GM12878 (cell line): ENCODE data around the gene ME2. TPM values are rescaled to one million over a fixed set of nuclear protein-coding genes. Genes with fewer than 3 reads are reported as not detected.

ENCODE experiments used
- CBX3 ChIP-seq: fragments of 200-600 bp; sonication (generic); IDR thresholded peaks from 2 replicates; pipeline ENCODE4 v1.6.1; 2016; ENCODE audit warnings: low read depth, borderline replicate concordance
- HDAC2 ChIP-seq: fragments of 200-600 bp; sonication (generic); IDR thresholded peaks from 2 replicates; pipeline ENCODE4 v1.6.1; 2017
- HDAC6 ChIP-seq: fragments of 200-600 bp; sonication (generic); IDR thresholded peaks from one replicate; pipeline ENCODE4 v1.8.0; 2017; ENCODE audit warnings: antibody characterized with exemption; ENCODE audit not compliant: unreplicated experiment
- IKZF2 ChIP-seq, 2 experiments: fragments of 450-650 bp; IDR thresholded peaks; 2 replicates each; pipeline ENCODE4 v1.6.1; 2017; ENCODE audit warnings: mild to moderate bottlenecking in 2 of 2, moderate library complexity in 2 of 2
- MTA3 ChIP-seq: IDR thresholded peaks from 2 replicates; pipeline ENCODE4 v1.6.1; 2012; ENCODE audit warnings: low read length, inconsistent platforms, borderline replicate concordance
- POU2F2 ChIP-seq: IDR thresholded peaks from 3 replicates; pipeline ENCODE4 v1.6.1; 2011; ENCODE audit warnings: low read depth, mild to moderate bottlenecking, low read length, borderline replicate concordance
- RFX5 ChIP-seq: IDR thresholded peaks from 2 replicates; pipeline ENCODE4 v1.6.1; 2011; ENCODE audit warnings: low read depth, low read length, improper control_type of control experiment
- YBX1 ChIP-seq: fragments of 450-650 bp; IDR thresholded peaks from 2 replicates; pipeline ENCODE4 v1.6.1; 2016; ENCODE audit warnings: antibody characterized with exemption
- YY1 ChIP-seq: IDR thresholded peaks from 2 replicates; pipeline ENCODE4 v1.6.1; 2011; ENCODE audit warnings: low read depth, mild to moderate bottlenecking, low read length
- polyA plus RNA-seq, 11 experiments: library from polyadenylated mRNA; depleted of rRNA in 4 of 11; unstranded in 6 of 11; stranded (reverse) in 5 of 11; fragments of >200 nt; fragmentation: Nextera tagmentation in 4 of 11; fragmentation: Illumina TruSeq in 1 of 11; extraction: Ambion mirVana in 4 of 11; extraction: Trizol in 1 of 11; gene quantifications; 1 replicate in 1 of 11; 2 replicates in 10 of 11; pipeline versions ENCODE4 v1.2.1 to v1.2.3, GENCODE V29; 2011 to 2016; ENCODE audit warnings: inconsistent platforms in 2 of 11, missing spikeins in 2 of 11, low read depth in 1 of 11
- total RNA-seq, 4 experiments: library from RNA; depleted of rRNA in 3 of 4; stranded (reverse); fragments of >200 nt in 3 of 4; fragmentation: Illumina TruSeq in 1 of 4; extraction: Trizol in 1 of 4; gene quantifications; 2 replicates each; pipeline versions ENCODE4 v1.2.1 to v1.2.3, GENCODE V29; 2013 to 2021
- TF ChIP-seq, protein P1 (sequence below): fragments of 450-650 bp; IDR thresholded peaks from 2 replicates; pipeline ENCODE4 v1.6.1; 2017; ENCODE audit warnings: mild to moderate bottlenecking, moderate library complexity
- TF ChIP-seq, protein P2 (sequence below): IDR thresholded peaks from 2 replicates; pipeline ENCODE4 v1.6.1; 2011; ENCODE audit warnings: low read depth, mild to moderate bottlenecking, low read length, moderate library complexity, borderline replicate concordance; ENCODE audit errors: extremely low read depth
- TF ChIP-seq, protein P3 (sequence below): fragments of 450-650 bp; IDR thresholded peaks from 2 replicates; pipeline ENCODE4 v1.6.1; 2017; ENCODE audit warnings: mild to moderate bottlenecking
- TF ChIP-seq, protein P4 (sequence below): fragments of 450-650 bp; IDR thresholded peaks from 2 replicates; pipeline ENCODE4 v1.6.1; 2017; ENCODE audit warnings: antibody characterized with exemption, mild to moderate bottlenecking, moderate library complexity
- TF ChIP-seq, protein P5 (sequence below): fragments of 150-350 bp; IDR thresholded peaks from 2 replicates; pipeline ENCODE4 v1.6.1; 2016; ENCODE audit warnings: low read depth, low read length

Gene ME2
- total and polyA plus RNA-seq, 10 of the 15 experiments (the other 5 are each of a cell fraction or from before 2014, with no cell fraction given): 41.3 to 155 (median 133) TPM

DNA sequence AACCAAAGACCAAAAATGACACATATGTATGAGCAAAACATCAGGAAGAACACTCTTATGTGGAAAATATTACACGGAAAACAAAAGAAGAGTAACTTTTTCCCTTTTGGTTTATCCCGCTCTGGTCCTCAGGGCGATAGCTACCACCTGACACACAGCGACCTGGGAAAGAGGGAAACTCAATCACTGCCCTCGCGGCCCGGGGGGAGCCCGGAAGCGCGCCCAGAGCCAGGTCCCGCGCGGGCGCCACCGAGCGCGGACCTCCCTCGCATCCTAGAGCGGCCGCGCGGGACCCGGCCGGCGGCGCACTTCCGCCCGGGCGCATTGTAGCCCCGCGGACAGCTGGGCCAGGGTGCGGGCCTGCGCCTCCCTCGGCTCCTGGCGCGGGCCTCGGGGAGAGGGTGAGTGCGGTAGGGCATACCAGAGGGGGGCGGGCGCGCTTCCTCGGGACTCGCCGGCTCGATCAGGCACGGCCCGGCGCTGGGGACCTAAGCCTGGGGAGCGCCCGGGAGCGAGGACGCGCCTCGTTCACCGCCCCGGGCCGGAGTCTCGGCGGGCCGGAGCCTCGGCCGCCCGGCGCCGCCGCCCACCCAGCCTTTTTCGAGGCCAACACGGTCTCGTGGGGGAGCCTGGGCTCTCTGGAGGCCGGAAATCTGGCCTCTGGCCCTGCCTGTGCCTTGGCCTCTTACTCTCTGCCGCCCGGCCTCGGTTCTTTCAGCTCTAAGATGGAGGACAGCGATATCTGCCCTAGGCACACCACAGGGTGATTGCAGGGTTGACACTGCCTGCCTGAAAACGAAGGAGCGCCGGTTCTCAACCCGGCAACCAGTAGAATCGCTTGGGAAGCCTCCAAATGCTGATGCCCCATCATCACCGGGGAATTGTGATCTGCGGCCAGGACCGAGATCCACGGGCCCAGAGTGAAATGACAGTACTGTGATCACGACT is 89.1 kb downstream of the ME2 start, which contains the start of gene ELAC1 (continued):
- TF ChIP-seq, protein P1, sequence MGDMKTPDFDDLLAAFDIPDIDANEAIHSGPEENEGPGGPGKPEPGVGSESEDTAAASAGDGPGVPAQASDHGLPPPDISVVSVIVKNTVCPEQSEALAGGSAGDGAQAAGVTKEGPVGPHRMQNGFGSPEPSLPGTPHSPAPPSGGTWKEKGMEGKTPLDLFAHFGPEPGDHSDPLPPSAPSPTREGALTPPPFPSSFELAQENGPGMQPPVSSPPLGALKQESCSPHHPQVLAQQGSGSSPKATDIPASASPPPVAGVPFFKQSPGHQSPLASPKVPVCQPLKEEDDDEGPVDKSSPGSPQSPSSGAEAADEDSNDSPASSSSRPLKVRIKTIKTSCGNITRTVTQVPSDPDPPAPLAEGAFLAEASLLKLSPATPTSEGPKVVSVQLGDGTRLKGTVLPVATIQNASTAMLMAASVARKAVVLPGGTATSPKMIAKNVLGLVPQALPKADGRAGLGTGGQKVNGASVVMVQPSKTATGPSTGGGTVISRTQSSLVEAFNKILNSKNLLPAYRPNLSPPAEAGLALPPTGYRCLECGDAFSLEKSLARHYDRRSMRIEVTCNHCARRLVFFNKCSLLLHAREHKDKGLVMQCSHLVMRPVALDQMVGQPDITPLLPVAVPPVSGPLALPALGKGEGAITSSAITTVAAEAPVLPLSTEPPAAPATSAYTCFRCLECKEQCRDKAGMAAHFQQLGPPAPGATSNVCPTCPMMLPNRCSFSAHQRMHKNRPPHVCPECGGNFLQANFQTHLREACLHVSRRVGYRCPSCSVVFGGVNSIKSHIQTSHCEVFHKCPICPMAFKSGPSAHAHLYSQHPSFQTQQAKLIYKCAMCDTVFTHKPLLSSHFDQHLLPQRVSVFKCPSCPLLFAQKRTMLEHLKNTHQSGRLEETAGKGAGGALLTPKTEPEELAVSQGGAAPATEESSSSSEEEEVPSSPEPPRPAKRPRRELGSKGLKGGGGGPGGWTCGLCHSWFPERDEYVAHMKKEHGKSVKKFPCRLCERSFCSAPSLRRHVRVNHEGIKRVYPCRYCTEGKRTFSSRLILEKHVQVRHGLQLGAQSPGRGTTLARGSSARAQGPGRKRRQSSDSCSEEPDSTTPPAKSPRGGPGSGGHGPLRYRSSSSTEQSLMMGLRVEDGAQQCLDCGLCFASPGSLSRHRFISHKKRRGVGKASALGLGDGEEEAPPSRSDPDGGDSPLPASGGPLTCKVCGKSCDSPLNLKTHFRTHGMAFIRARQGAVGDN: peak; percentile 82
- TF ChIP-seq, protein P2, sequence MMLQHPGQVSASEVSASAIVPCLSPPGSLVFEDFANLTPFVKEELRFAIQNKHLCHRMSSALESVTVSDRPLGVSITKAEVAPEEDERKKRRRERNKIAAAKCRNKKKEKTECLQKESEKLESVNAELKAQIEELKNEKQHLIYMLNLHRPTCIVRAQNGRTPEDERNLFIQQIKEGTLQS: no peak
- TF ChIP-seq RFX5 (no peak), POU2F2 (peak; percentile 76; the same call in 2 of the 3 replicates), IKZF2 (IDR thresholded peaks at IDR 0.05) (peak; percentile 36 to 41; a peak in 1 of 4 replicates), YBX1 (no peak), YY1 (peak; percentile 77), CBX3 (no peak), HDAC2 (no peak), MTA3 (no peak), HDAC6 (peak; percentile 53)
- TF ChIP-seq, protein P3, sequence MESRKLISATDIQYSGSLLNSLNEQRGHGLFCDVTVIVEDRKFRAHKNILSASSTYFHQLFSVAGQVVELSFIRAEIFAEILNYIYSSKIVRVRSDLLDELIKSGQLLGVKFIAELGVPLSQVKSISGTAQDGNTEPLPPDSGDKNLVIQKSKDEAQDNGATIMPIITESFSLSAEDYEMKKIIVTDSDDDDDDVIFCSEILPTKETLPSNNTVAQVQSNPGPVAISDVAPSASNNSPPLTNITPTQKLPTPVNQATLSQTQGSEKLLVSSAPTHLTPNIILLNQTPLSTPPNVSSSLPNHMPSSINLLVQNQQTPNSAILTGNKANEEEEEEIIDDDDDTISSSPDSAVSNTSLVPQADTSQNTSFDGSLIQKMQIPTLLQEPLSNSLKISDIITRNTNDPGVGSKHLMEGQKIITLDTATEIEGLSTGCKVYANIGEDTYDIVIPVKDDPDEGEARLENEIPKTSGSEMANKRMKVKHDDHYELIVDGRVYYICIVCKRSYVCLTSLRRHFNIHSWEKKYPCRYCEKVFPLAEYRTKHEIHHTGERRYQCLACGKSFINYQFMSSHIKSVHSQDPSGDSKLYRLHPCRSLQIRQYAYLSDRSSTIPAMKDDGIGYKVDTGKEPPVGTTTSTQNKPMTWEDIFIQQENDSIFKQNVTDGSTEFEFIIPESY: no peak
- TF ChIP-seq, protein P4, sequence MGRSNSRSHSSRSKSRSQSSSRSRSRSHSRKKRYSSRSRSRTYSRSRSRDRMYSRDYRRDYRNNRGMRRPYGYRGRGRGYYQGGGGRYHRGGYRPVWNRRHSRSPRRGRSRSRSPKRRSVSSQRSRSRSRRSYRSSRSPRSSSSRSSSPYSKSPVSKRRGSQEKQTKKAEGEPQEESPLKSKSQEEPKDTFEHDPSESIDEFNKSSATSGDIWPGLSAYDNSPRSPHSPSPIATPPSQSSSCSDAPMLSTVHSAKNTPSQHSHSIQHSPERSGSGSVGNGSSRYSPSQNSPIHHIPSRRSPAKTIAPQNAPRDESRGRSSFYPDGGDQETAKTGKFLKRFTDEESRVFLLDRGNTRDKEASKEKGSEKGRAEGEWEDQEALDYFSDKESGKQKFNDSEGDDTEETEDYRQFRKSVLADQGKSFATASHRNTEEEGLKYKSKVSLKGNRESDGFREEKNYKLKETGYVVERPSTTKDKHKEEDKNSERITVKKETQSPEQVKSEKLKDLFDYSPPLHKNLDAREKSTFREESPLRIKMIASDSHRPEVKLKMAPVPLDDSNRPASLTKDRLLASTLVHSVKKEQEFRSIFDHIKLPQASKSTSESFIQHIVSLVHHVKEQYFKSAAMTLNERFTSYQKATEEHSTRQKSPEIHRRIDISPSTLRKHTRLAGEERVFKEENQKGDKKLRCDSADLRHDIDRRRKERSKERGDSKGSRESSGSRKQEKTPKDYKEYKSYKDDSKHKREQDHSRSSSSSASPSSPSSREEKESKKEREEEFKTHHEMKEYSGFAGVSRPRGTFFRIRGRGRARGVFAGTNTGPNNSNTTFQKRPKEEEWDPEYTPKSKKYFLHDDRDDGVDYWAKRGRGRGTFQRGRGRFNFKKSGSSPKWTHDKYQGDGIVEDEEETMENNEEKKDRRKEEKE: 0 out of 2 replicates have a peak, but pooled peaks have one; percentile 34
- TF ChIP-seq, protein P5, sequence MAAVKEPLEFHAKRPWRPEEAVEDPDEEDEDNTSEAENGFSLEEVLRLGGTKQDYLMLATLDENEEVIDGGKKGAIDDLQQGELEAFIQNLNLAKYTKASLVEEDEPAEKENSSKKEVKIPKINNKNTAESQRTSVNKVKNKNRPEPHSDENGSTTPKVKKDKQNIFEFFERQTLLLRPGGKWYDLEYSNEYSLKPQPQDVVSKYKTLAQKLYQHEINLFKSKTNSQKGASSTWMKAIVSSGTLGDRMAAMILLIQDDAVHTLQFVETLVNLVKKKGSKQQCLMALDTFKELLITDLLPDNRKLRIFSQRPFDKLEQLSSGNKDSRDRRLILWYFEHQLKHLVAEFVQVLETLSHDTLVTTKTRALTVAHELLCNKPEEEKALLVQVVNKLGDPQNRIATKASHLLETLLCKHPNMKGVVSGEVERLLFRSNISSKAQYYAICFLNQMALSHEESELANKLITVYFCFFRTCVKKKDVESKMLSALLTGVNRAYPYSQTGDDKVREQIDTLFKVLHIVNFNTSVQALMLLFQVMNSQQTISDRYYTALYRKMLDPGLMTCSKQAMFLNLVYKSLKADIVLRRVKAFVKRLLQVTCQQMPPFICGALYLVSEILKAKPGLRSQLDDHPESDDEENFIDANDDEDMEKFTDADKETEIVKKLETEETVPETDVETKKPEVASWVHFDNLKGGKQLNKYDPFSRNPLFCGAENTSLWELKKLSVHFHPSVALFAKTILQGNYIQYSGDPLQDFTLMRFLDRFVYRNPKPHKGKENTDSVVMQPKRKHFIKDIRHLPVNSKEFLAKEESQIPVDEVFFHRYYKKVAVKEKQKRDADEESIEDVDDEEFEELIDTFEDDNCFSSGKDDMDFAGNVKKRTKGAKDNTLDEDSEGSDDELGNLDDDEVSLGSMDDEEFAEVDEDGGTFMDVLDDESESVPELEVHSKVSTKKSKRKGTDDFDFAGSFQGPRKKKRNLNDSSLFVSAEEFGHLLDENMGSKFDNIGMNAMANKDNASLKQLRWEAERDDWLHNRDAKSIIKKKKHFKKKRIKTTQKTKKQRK: no peak
